NCI-H2029 (cell line): ENCODE measurements around the gene FAF2.

Experiments
- DNase-seq: peaks from one replicate; lab custom pipeline; 2025; lab: John Stamatoyannopoulos, UW

FAF2 gene

GRCh38 chr5:176501333-176501732 lies 53.1 kb downstream of the FAF2 start:
- DNase-seq = no peak

- DNase-seq = no peak
These were observed 55.3 kb downstream of the FAF2 start for GRCh38 chr5:176503496-176503895.

- DNase-seq = no peak
These were observed 59.7 kb downstream of the FAF2 start for GRCh38 chr5:176507911-176508310.

- DNase-seq = no peak
These were observed 60.4 kb downstream of the FAF2 start for GRCh38 chr5:176508603-176509002.

GRCh38 chr5:176513788-176514187 lies 65.6 kb downstream of the FAF2 start:
- no peak for DNase-seq

- DNase-seq = no peak
These were observed 66.2 kb downstream of the FAF2 start for GRCh38 chr5:176514244-176514950.

- no peak for DNase-seq
These were observed 67.2 kb downstream of the FAF2 start for GRCh38 chr5:176515396-176515795.

- no peak for DNase-seq
These were observed 69.0 kb downstream of the FAF2 start for GRCh38 chr5:176517053-176517661.

GRCh38 chr5:176519810-176520720 lies 71.9 kb downstream of the FAF2 start:
- DNase-seq = no peak

- no peak for DNase-seq
These were observed 73.1 kb downstream of the FAF2 start for GRCh38 chr5:176521286-176521685.

GRCh38 chr5:176521699-176522263 lies 73.6 kb downstream of the FAF2 start:
- DNase-seq = no peak

- DNase-seq = no peak
These were observed 76.0 kb downstream of the FAF2 start for GRCh38 chr5:176524138-176524537.

GRCh38 chr5:176524987-176525386 lies 76.8 kb downstream of the FAF2 start:
- no peak for DNase-seq

- DNase-seq = no peak
These were observed 77.5 kb downstream of the FAF2 start for GRCh38 chr5:176525677-176526076.

GRCh38 chr5:176526462-176526861 lies 78.3 kb downstream of the FAF2 start:
- DNase-seq = no peak

GRCh38 chr5:176527246-176528222 lies 79.3 kb downstream of the FAF2 start:
- no peak for DNase-seq

GRCh38 chr5:176528301-176528700 lies 80.1 kb downstream of the FAF2 start:
- no peak for DNase-seq

GRCh38 chr5:176528761-176529115 lies 80.6 kb downstream of the FAF2 start:
- DNase-seq = no peak

- DNase-seq = no peak
These were observed 81.0 kb downstream of the FAF2 start for GRCh38 chr5:176529116-176529740.

- no peak for DNase-seq
These were observed 81.6 kb downstream of the FAF2 start for GRCh38 chr5:176529741-176530141.
